Measurements from ENCODE around the gene ARID5B.

Gene ARID5B

GRCh38 chr10:61939902-61940301 is 38.4 kb downstream of the ARID5B start:
- no peaks in the 10 kb centered on the region for H3K9me3 ChIP-seq (ENCODE audit: control extremely low read depth in 1 of 5, control insufficient read depth in 4 of 5, insufficient read depth in 2 of 5, low read depth in 1 of 5, low read length in 4 of 5)
- H3K4me3 ChIP-seq (ENCODE audit: control insufficient read depth in 1 of 7, extremely low read depth in 1 of 7, insufficient read depth in 4 of 7, low read depth in 2 of 7, low read length in 6 of 7) = no peak overlapping the region
- no peak for DNase-seq
- no peaks in the 10 kb centered on the region for H3K27me3 ChIP-seq (replicated peaks in 2 of 5; ENCODE audit: control insufficient read depth in 4 of 5, insufficient read depth in 5 of 5, low read length in 4 of 5)
- no peak overlapping the region for H3K27ac ChIP-seq (ENCODE audit: insufficient read depth in 1 of 2, low read depth in 1 of 2, low read length in 2 of 2, poor library complexity in 1 of 2, severe bottlenecking in 2 of 2)
- peaks cover 12 to 42% (median 26%) of the 10 kb centered on the region in 4 experiments for H3K4me1 ChIP-seq (ENCODE audit: control extremely low read depth in 1 of 4, control insufficient read depth in 4 of 4, insufficient read depth in 4 of 4, low read length in 3 of 4)
- 100% methylated on average over 1 of the region's 3 CpGs for WGBS (ENCODE audit: insufficient coverage)
- peaks cover 3 to 7% (median 5%) of the 10 kb centered on the region in 4 experiments for H3K36me3 ChIP-seq (ENCODE audit: control insufficient read depth in 4 of 4, insufficient read depth in 4 of 4, low read length in 3 of 4)
- CTCF ChIA-PET = interaction anchor here (2.0 kb wide), 1 partner anchor 16 kb away, joined by 5 read pairs; no protein-coding TSS in a partner anchor
- POLR2A ChIA-PET = no interaction called here

GRCh38 chr10:61941202-61941681 is 39.7 kb downstream of the ARID5B start:
- CTCF ChIA-PET = no interaction called here
- no peaks in the 10 kb centered on the region for H3K27me3 ChIP-seq (replicated peaks in 2 of 5; ENCODE audit: control insufficient read depth in 4 of 5, insufficient read depth in 5 of 5, low read length in 4 of 5)
- H3K4me1 ChIP-seq (ENCODE audit: control extremely low read depth in 1 of 4, control insufficient read depth in 4 of 4, insufficient read depth in 4 of 4, low read length in 3 of 4) = peaks cover 12 to 42% (median 26%) of the 10 kb centered on the region in 4 experiments
- peak overlapping the region in 1 of 7 experiments; percentile 48 for H3K4me3 ChIP-seq (ENCODE audit: control insufficient read depth in 1 of 7, extremely low read depth in 1 of 7, insufficient read depth in 4 of 7, low read depth in 2 of 7, low read length in 6 of 7)
- WGBS (ENCODE audit: insufficient coverage) = 0% methylated on average over 2 of the region's 4 CpGs
- H3K36me3 ChIP-seq (ENCODE audit: control insufficient read depth in 4 of 4, insufficient read depth in 4 of 4, low read length in 3 of 4) = peaks cover 3 to 9% (median 6%) of the 10 kb centered on the region in 4 experiments
- H3K27ac ChIP-seq (ENCODE audit: insufficient read depth in 1 of 2, low read depth in 1 of 2, low read length in 2 of 2, poor library complexity in 1 of 2, severe bottlenecking in 2 of 2) = peak overlapping the region in 1 of 2 experiments; percentile 31
- POLR2A ChIA-PET = no interaction called here
- H3K9me3 ChIP-seq (ENCODE audit: control extremely low read depth in 1 of 5, control insufficient read depth in 4 of 5, insufficient read depth in 2 of 5, low read depth in 1 of 5, low read length in 4 of 5) = no peaks in the 10 kb centered on the region
- DNase-seq = peak; percentile 69 to 92 (median 89)

- peak; percentile 7 to 36 (median 27) for DNase-seq
- Histone ChIP-seq H3K27ac (ENCODE audit: insufficient read depth in 1 of 2, low read depth in 1 of 2, low read length in 2 of 2, poor library complexity in 1 of 2, severe bottlenecking in 2 of 2) (peak overlapping the region in 1 of 2 experiments; percentile 30), H3K4me3 (ENCODE audit: control insufficient read depth in 1 of 7, extremely low read depth in 1 of 7, insufficient read depth in 4 of 7, low read depth in 2 of 7, low read length in 6 of 7) (peak overlapping the region in 1 of 7 experiments; percentile 16), H3K36me3 (ENCODE audit: control insufficient read depth in 4 of 4, insufficient read depth in 4 of 4, low read length in 3 of 4) (peaks cover 3 to 20% (median 9%) of the 10 kb centered on the region in 4 experiments), H3K4me1 (ENCODE audit: control extremely low read depth in 1 of 4, control insufficient read depth in 4 of 4, insufficient read depth in 4 of 4, low read length in 3 of 4) (peaks cover 10 to 38% (median 22%) of the 10 kb centered on the region in 4 experiments), H3K27me3 (replicated peaks in 2 of 5; ENCODE audit: control insufficient read depth in 4 of 5, insufficient read depth in 5 of 5, low read length in 4 of 5) (no peaks in the 10 kb centered on the region), H3K9me3 (ENCODE audit: control extremely low read depth in 1 of 5, control insufficient read depth in 4 of 5, insufficient read depth in 2 of 5, low read depth in 1 of 5, low read length in 4 of 5) (no peaks in the 10 kb centered on the region)
- WGBS (ENCODE audit: insufficient coverage) = 90% methylated on average over 2 of the region's 5 CpGs
- POLR2A ChIA-PET = no interaction called here
- CTCF ChIA-PET = no interaction called here
These were observed 41.3 kb downstream of the ARID5B start for GRCh38 chr10:61942604-61943461.

DNA sequence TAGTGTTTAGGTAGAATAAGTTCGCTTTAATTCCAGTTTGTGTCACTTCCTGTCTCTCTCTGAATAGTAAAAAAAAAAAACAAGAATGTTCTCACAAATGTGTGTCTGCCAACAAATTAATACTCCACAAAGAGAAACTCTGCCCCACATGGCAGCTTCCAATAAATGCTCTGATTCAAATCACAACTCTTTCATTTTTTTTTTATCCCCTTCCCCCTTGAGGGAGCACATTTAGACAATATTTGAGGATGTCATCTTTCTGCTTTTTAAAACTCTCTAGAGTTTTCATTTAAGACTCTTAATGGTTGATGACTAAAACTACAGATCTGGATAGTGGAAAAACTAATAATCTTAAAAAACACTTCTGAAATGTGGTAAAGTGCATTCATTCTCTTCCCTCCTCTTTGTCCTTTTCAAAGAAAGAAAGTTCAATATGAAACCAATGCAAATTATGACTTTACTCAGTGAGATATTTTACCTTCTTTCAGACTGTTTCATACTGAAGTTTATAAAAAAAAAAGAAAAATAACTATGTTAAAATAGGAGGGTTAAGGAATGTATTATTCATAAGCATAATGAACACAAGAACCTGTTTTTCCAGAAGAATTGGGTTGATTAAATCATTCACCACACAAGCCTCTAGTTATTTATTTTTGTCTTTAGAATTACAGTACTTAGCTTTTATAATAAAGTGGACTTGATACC is 42.3 kb downstream of the ARID5B start:
- H3K27ac ChIP-seq (ENCODE audit: insufficient read depth in 1 of 2, low read depth in 1 of 2, low read length in 2 of 2, poor library complexity in 1 of 2, severe bottlenecking in 2 of 2) = no peak overlapping the region
- no peak overlapping the region for H3K4me3 ChIP-seq (ENCODE audit: control insufficient read depth in 1 of 7, extremely low read depth in 1 of 7, insufficient read depth in 4 of 7, low read depth in 2 of 7, low read length in 6 of 7)
- CTCF ChIA-PET = interaction anchor here (2.7 kb wide), 1 partner anchor 93 kb away, joined by 8 read pairs; no protein-coding TSS in a partner anchor
- WGBS (ENCODE audit: insufficient coverage) = no CpG with 5 or more reads among the region's 1 CpG
- H3K4me1 ChIP-seq (ENCODE audit: control extremely low read depth in 1 of 4, control insufficient read depth in 4 of 4, insufficient read depth in 4 of 4, low read length in 3 of 4) = peaks cover 8 to 30% (median 19%) of the 10 kb centered on the region in 4 experiments
- H3K36me3 ChIP-seq (ENCODE audit: control insufficient read depth in 4 of 4, insufficient read depth in 4 of 4, low read length in 3 of 4) = peaks cover 3 to 29% (median 12%) of the 10 kb centered on the region in 4 experiments
- H3K9me3 ChIP-seq (ENCODE audit: control extremely low read depth in 1 of 5, control insufficient read depth in 4 of 5, insufficient read depth in 2 of 5, low read depth in 1 of 5, low read length in 4 of 5) = no peaks in the 10 kb centered on the region
- H3K27me3 ChIP-seq (replicated peaks in 2 of 5; ENCODE audit: control insufficient read depth in 4 of 5, insufficient read depth in 5 of 5, low read length in 4 of 5) = no peaks in the 10 kb centered on the region
- peak; percentile 7 to 49 (median 40) for DNase-seq
- POLR2A ChIA-PET = no interaction called here

- ChIA-PET CTCF (interaction anchor here (2.7 kb wide), 1 partner anchor 93 kb away, joined by 8 read pairs; no protein-coding TSS in a partner anchor), POLR2A (no interaction called here)
- no peak overlapping the region for H3K4me3 ChIP-seq (ENCODE audit: control insufficient read depth in 1 of 7, extremely low read depth in 1 of 7, insufficient read depth in 4 of 7, low read depth in 2 of 7, low read length in 6 of 7)
- no CpG with 5 or more reads among the region's 1 CpG for WGBS (ENCODE audit: insufficient coverage)
- peaks cover 8 to 25% (median 18%) of the 10 kb centered on the region in 4 experiments for H3K4me1 ChIP-seq (ENCODE audit: control extremely low read depth in 1 of 4, control insufficient read depth in 4 of 4, insufficient read depth in 4 of 4, low read length in 3 of 4)
- H3K9me3 ChIP-seq (ENCODE audit: control extremely low read depth in 1 of 5, control insufficient read depth in 4 of 5, insufficient read depth in 2 of 5, low read depth in 1 of 5, low read length in 4 of 5) = no peaks in the 10 kb centered on the region
- no peak overlapping the region for H3K27ac ChIP-seq (ENCODE audit: insufficient read depth in 1 of 2, low read depth in 1 of 2, low read length in 2 of 2, poor library complexity in 1 of 2, severe bottlenecking in 2 of 2)
- peaks cover 3 to 35% (median 15%) of the 10 kb centered on the region in 4 experiments for H3K36me3 ChIP-seq (ENCODE audit: control insufficient read depth in 4 of 4, insufficient read depth in 4 of 4, low read length in 3 of 4)
- DNase-seq = no peak
- no peaks in the 10 kb centered on the region for H3K27me3 ChIP-seq (replicated peaks in 2 of 5; ENCODE audit: control insufficient read depth in 4 of 5, insufficient read depth in 5 of 5, low read length in 4 of 5)
These were observed 43.1 kb downstream of the ARID5B start for GRCh38 chr10:61944410-61945147.

GRCh38 chr10:61949687-61950086 is 48.2 kb downstream of the ARID5B start:
- H3K4me1 ChIP-seq (ENCODE audit: control extremely low read depth in 1 of 4, control insufficient read depth in 4 of 4, insufficient read depth in 4 of 4, low read length in 3 of 4) = peaks cover 0 to under 1% (median 0%) of the 10 kb centered on the region in 4 experiments
- ChIA-PET CTCF (interaction anchor here (1.5 to 2.5 kb wide), 3 partner anchors 9 to 44 kb away, joined by 5 to 7 read pairs (median 6); no protein-coding TSS in a partner anchor), POLR2A (no interaction called here)
- DNase-seq = no peak
- H3K36me3 ChIP-seq (ENCODE audit: control insufficient read depth in 4 of 4, insufficient read depth in 4 of 4, low read length in 3 of 4) = peaks cover 0 to 56% (median 19%) of the 10 kb centered on the region in 4 experiments
- no peaks in the 10 kb centered on the region for H3K9me3 ChIP-seq (ENCODE audit: control extremely low read depth in 1 of 5, control insufficient read depth in 4 of 5, insufficient read depth in 2 of 5, low read depth in 1 of 5, low read length in 4 of 5)
- H3K27ac ChIP-seq (ENCODE audit: insufficient read depth in 1 of 2, low read depth in 1 of 2, low read length in 2 of 2, poor library complexity in 1 of 2, severe bottlenecking in 2 of 2) = no peak overlapping the region
- no CpG with 5 or more reads among the region's 2 CpGs for WGBS (ENCODE audit: insufficient coverage)
- no peaks in the 10 kb centered on the region for H3K27me3 ChIP-seq (replicated peaks in 2 of 5; ENCODE audit: control insufficient read depth in 4 of 5, insufficient read depth in 5 of 5, low read length in 4 of 5)
- H3K4me3 ChIP-seq (ENCODE audit: control insufficient read depth in 1 of 7, extremely low read depth in 1 of 7, insufficient read depth in 4 of 7, low read depth in 2 of 7, low read length in 6 of 7) = no peak overlapping the region
